IPS DF 4.7 (cell line): ENCODE results near the gene ACTRT2.

Experiments used
- DNase-seq: peaks from one replicate; pipeline ENCODE4 v3.0.0-alpha.2; 2013; ENCODE audit warnings: low spot score; ENCODE audit errors: extremely low read depth

The ACTRT2 gene

GRCh38 chr1:3017440-3018050 is 3.7 kb upstream of the ACTRT2 start:
- no peak for DNase-seq

GRCh38 chr1:3018051-3018471 is 3.2 kb upstream of the ACTRT2 start:
- DNase-seq: no peak

GRCh38 chr1:3018576-3018975 is 2.7 kb upstream of the ACTRT2 start:
- DNase-seq: no peak

- DNase-seq: no peak
These were observed 2.2 kb upstream of the ACTRT2 start for GRCh38 chr1:3019007-3019515.

- no peak for DNase-seq
These were observed 1.7 kb upstream of the ACTRT2 start for GRCh38 chr1:3019516-3020051.

GRCh38 chr1:3020263-3020909 is 881 bp upstream of the ACTRT2 start:
- no peak for DNase-seq

GRCh38 chr1:3021801-3022401 is 634 bp downstream of the ACTRT2 start:
- no peak for DNase-seq

- DNase-seq: no peak
These were observed 1.3 kb downstream of the ACTRT2 start for GRCh38 chr1:3022511-3022973.

GRCh38 chr1:3022976-3023375 is 1.7 kb downstream of the ACTRT2 start:
- no peak for DNase-seq

GRCh38 chr1:3024019-3024418 is 2.8 kb downstream of the ACTRT2 start:
- DNase-seq: no peak

- no peak for DNase-seq
These were observed 3.3 kb downstream of the ACTRT2 start for GRCh38 chr1:3024588-3024987.

GRCh38 chr1:3026124-3026523 is 4.9 kb downstream of the ACTRT2 start:
- no peak for DNase-seq

- DNase-seq: no peak
These were observed 5.5 kb downstream of the ACTRT2 start for GRCh38 chr1:3026581-3027391.

GRCh38 chr1:3027611-3028371 is 6.5 kb downstream of the ACTRT2 start:
- no peak for DNase-seq

GRCh38 chr1:3028531-3029282 is 7.4 kb downstream of the ACTRT2 start:
- no peak for DNase-seq

GRCh38 chr1:3029481-3029961 is 8.3 kb downstream of the ACTRT2 start:
- no peak for DNase-seq

GRCh38 chr1:3029991-3030662 is 8.9 kb downstream of the ACTRT2 start:
- no peak for DNase-seq

GRCh38 chr1:3030663-3031381 is 9.6 kb downstream of the ACTRT2 start:
- no peak for DNase-seq
